ENCODE results near the gene FGF1.
A peak's percentile ranks its signal among the peaks of the same experiment; 100 is the strongest.

FGF1 gene

DNA sequence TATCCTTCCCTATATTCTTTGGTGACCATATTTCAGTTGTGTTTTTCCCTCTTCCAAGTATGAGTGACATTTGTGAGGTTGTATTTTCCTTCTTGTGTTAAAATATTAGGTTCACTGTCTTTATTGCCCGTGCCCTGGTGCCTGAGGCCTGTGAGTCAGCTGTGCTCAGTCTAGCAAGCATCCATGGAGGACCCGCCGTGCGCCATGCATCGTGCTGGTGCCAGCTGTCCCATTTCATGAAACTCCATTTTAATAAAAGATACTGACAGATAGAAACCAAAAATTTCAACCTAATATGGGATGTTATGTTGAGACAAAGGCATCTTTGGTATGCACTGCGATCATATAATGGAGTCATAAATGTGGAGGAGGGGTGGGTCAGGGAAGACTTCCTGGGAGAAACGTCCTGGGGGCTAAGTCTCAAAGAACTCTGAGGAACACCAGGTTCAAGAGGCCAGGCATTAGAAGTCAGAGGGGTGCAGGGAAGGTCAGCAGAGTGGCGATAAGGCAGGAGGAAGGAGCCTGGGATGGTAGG, 34.0 kb upstream of the FGF1 start (continued):
- TF ChIP-seq KLF7 (tag by site-specific recombination; IDR thresholded peaks at IDR 0.05; ENCODE audit: borderline replicate concordance) (no peak), ZNF768 (tag by site-specific recombination; IDR thresholded peaks at IDR 0.05) (no peak), ZNF654 (tag by site-specific recombination; IDR thresholded peaks at IDR 0.05; ENCODE audit: low read depth) (no peak), OVOL3 (tag by site-specific recombination; IDR thresholded peaks at IDR 0.05) (no peak), ZNF785 (tag by site-specific recombination; IDR thresholded peaks at IDR 0.05) (no peak), TRIM28 (IDR thresholded peaks at IDR 0.05; ENCODE audit: borderline replicate concordance, low read length) (no peak)
- TF ChIP-seq, protein P1, sequence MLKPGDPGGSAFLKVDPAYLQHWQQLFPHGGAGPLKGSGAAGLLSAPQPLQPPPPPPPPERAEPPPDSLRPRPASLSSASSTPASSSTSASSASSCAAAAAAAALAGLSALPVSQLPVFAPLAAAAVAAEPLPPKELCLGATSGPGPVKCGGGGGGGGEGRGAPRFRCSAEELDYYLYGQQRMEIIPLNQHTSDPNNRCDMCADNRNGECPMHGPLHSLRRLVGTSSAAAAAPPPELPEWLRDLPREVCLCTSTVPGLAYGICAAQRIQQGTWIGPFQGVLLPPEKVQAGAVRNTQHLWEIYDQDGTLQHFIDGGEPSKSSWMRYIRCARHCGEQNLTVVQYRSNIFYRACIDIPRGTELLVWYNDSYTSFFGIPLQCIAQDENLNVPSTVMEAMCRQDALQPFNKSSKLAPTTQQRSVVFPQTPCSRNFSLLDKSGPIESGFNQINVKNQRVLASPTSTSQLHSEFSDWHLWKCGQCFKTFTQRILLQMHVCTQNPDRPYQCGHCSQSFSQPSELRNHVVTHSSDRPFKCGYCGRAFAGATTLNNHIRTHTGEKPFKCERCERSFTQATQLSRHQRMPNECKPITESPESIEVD (tag by site-specific recombination; IDR thresholded peaks at IDR 0.05) = no peak
- TF ChIP-seq, protein P2, sequence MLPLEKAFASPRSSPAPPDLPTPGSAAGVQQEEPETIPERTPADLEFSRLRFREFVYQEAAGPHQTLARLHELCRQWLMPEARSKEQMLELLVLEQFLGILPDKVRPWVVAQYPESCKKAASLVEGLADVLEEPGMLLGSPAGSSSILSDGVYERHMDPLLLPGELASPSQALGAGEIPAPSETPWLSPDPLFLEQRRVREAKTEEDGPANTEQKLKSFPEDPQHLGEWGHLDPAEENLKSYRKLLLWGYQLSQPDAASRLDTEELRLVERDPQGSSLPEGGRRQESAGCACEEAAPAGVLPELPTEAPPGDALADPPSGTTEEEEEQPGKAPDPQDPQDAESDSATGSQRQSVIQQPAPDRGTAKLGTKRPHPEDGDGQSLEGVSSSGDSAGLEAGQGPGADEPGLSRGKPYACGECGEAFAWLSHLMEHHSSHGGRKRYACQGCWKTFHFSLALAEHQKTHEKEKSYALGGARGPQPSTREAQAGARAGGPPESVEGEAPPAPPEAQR (tag by site-specific recombination; IDR thresholded peaks at IDR 0.05) = no peak
- TF ChIP-seq, protein P3, sequence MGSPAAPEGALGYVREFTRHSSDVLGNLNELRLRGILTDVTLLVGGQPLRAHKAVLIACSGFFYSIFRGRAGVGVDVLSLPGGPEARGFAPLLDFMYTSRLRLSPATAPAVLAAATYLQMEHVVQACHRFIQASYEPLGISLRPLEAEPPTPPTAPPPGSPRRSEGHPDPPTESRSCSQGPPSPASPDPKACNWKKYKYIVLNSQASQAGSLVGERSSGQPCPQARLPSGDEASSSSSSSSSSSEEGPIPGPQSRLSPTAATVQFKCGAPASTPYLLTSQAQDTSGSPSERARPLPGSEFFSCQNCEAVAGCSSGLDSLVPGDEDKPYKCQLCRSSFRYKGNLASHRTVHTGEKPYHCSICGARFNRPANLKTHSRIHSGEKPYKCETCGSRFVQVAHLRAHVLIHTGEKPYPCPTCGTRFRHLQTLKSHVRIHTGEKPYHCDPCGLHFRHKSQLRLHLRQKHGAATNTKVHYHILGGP (tag by site-specific recombination; IDR thresholded peaks at IDR 0.05) = no peak

DNA sequence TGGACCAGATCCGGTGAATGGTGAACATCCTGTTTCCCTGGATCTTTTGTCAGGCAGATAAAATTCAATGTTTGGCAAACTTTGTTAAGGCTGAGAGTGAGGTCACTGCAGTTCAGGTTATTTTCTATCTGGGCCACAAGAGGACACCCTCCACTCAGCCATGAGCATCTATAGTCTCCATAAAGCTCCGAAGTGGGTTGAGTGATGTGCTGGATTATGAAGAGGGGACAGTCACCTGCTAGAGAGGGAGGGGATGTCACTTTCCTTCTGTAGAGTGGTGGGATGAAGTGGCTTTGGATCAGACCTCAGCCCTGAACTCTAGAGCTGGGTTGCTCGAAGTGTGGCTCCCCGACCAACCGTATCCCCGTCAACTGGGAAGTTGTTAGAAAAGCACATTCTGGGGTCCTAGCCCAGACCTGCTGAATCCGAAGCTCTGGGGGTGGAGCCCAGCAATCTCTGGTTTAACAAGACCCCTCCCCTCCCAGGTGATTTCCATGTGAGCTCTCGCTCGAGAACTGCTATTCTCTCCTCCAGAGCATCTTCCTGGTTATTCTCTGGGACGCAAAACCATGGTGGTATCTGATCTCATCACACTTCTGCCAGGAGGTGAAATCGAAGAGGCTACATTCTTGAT, 31.8 kb upstream of the FGF1 start:
- Histone ChIP-seq H3K4me1 (ENCODE audit: control insufficient read depth, insufficient read depth, low read length) (no peaks in the 10 kb centered on the region), H3K9me3 (ENCODE audit: control insufficient read depth, insufficient read depth, low read depth, low read length) (no peaks in the 10 kb centered on the region), H3K27ac (ENCODE audit: extremely low read depth, low read depth, low read length) (no peak overlapping the region), H3K4me3 (ENCODE audit: low read depth, low read length) (no peak overlapping the region), H3K36me3 (ENCODE audit: control insufficient read depth in 2 of 2, insufficient read depth in 1 of 2, low read length in 2 of 2) (no peaks in the 10 kb centered on the region)
- CTCF ChIA-PET = interaction anchor here (0.5 to 15.6 kb wide), 46 partner anchors 8 to 1274 kb away, joined by 3 to 572 read pairs (median 5); partner anchors contain the start of gene ARHGAP26
- POLR2A ChIA-PET = no interaction called here
- TF ChIP-seq ZNF335 (tag by site-specific recombination; conservative IDR thresholded peaks at IDR 0.05) = 0 out of 2 replicates have a peak, but pooled peaks have one; percentile 6
- TF ChIP-seq, protein P4, sequence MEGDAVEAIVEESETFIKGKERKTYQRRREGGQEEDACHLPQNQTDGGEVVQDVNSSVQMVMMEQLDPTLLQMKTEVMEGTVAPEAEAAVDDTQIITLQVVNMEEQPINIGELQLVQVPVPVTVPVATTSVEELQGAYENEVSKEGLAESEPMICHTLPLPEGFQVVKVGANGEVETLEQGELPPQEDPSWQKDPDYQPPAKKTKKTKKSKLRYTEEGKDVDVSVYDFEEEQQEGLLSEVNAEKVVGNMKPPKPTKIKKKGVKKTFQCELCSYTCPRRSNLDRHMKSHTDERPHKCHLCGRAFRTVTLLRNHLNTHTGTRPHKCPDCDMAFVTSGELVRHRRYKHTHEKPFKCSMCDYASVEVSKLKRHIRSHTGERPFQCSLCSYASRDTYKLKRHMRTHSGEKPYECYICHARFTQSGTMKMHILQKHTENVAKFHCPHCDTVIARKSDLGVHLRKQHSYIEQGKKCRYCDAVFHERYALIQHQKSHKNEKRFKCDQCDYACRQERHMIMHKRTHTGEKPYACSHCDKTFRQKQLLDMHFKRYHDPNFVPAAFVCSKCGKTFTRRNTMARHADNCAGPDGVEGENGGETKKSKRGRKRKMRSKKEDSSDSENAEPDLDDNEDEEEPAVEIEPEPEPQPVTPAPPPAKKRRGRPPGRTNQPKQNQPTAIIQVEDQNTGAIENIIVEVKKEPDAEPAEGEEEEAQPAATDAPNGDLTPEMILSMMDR (tag by site-specific recombination; IDR thresholded peaks at IDR 0.05) = peak; percentile 82
- no peak for TF ChIP-seq ZNF544 (tag by site-specific recombination; IDR thresholded peaks at IDR 0.05)
- no peak for TF ChIP-seq GLI2 (tag by site-specific recombination; IDR thresholded peaks at IDR 0.05; ENCODE audit: borderline replicate concordance, low read depth)
- TF ChIP-seq ZBTB20 (tag by site-specific recombination; IDR thresholded peaks at IDR 0.05) = peak; percentile 28; the same call in 1 of the 2 replicates
- TF ChIP-seq, protein P5, sequence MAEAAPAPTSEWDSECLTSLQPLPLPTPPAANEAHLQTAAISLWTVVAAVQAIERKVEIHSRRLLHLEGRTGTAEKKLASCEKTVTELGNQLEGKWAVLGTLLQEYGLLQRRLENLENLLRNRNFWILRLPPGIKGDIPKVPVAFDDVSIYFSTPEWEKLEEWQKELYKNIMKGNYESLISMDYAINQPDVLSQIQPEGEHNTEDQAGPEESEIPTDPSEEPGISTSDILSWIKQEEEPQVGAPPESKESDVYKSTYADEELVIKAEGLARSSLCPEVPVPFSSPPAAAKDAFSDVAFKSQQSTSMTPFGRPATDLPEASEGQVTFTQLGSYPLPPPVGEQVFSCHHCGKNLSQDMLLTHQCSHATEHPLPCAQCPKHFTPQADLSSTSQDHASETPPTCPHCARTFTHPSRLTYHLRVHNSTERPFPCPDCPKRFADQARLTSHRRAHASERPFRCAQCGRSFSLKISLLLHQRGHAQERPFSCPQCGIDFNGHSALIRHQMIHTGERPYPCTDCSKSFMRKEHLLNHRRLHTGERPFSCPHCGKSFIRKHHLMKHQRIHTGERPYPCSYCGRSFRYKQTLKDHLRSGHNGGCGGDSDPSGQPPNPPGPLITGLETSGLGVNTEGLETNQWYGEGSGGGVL (tag by site-specific recombination; IDR thresholded peaks at IDR 0.05) = no peak
- peak; percentile 85 for TF ChIP-seq ZNF654 (tag by site-specific recombination; IDR thresholded peaks at IDR 0.05; ENCODE audit: low read depth)
- no peak for TF ChIP-seq BCL11A (tag by site-specific recombination; IDR thresholded peaks at IDR 0.05; ENCODE audit: low read depth)
- no peak for TF ChIP-seq WT1 (tag by site-specific recombination; IDR thresholded peaks at IDR 0.05)
- TF ChIP-seq ZNF501 (tag by site-specific recombination; IDR thresholded peaks at IDR 0.05) = no peak
- TF ChIP-seq ZNF169 (tag by site-specific recombination; IDR thresholded peaks at IDR 0.05) = no peak
